Ishikawa (cell line): ENCODE measurements around the gene PAPPA.

ENCODE experiments used
- CEBPB ChIP-seq: IDR thresholded peaks from 2 replicates; pipeline ENCODE4 v1.6.1; 2012
- CREB1 ChIP-seq: IDR thresholded peaks from 2 replicates; pipeline ENCODE4 v1.6.1; 2012; ENCODE audit warnings: low read depth
- EP300 ChIP-seq: IDR thresholded peaks from 2 replicates; pipeline ENCODE4 v1.6.1; 2012; ENCODE audit warnings: borderline replicate concordance
- FOXM1 ChIP-seq: IDR thresholded peaks from 2 replicates; pipeline ENCODE4 v1.6.1; 2012; ENCODE audit warnings: low read depth, borderline replicate concordance
- RAD21 ChIP-seq: IDR thresholded peaks from 2 replicates; pipeline ENCODE4 v1.6.1; 2012; ENCODE audit warnings: low read depth
- TAF1 ChIP-seq: IDR thresholded peaks from 2 replicates; pipeline ENCODE4 v1.6.1; 2012; ENCODE audit warnings: low read depth, mild to moderate bottlenecking
- TCF12 ChIP-seq: IDR thresholded peaks from 2 replicates; pipeline ENCODE4 v1.6.1; 2012; ENCODE audit warnings: low read depth
- TEAD4 ChIP-seq: IDR thresholded peaks from 2 replicates; pipeline ENCODE4 v1.6.1; 2012
- YY1 ChIP-seq: IDR thresholded peaks from 2 replicates; pipeline ENCODE4 v1.6.1; 2012; ENCODE audit warnings: low read depth
- TF ChIP-seq, protein P1 (sequence below): IDR thresholded peaks from 2 replicates; pipeline ENCODE4 v1.6.1; 2012

DNA sequence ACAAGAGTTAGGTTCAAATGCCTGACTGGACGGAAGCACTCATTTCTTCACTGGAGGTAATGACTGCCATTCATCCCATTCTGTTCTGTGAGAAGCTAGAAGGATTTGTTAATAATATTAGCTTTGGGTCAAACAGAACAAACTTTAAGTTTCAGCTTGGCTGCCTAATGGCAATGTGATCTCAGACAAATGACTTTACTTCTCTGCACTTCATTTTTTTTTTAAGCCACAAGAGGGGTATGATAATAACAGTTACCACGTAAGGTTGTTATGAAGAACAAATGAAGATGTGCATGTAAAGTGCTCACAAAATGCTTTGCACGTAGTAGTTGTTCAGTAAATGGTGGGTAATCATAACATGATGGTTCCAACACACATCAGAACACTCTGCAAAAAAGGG lies 199.4 kb downstream of the PAPPA start:
- TF ChIP-seq EP300, result no peak
- TF ChIP-seq, protein P1, sequence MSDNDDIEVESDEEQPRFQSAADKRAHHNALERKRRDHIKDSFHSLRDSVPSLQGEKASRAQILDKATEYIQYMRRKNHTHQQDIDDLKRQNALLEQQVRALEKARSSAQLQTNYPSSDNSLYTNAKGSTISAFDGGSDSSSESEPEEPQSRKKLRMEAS, result no peak
- TF ChIP-seq RAD21, result no peak
- TF ChIP-seq YY1, result no peak
- no peak for TF ChIP-seq TAF1
- no peak for TF ChIP-seq CEBPB
- TF ChIP-seq FOXM1, result no peak
- no peak for TF ChIP-seq CREB1
- no peak for TF ChIP-seq TEAD4
- no peak for TF ChIP-seq TCF12
